Kidney epithelial cell (primary cell): ENCODE data around the gene RASGRF2. TPM values are rescaled to one million over a fixed set of nuclear protein-coding genes. Genes with fewer than 3 reads are reported as not detected.

ENCODE experiments used
- DNase-seq: peaks from one replicate; pipeline ENCODE4 v3.0.0-alpha.2; 2010; ENCODE audit warnings: low read depth
- H3K27me3 ChIP-seq: 2 replicates; pipeline ENCODE4 v1.6.0; 2011; ENCODE audit warnings: low read length; ENCODE audit not compliant: control insufficient read depth, insufficient read depth
- H3K36me3 ChIP-seq: 2 replicates; pipeline ENCODE4 v1.5.1; 2011; ENCODE audit warnings: low read length; ENCODE audit not compliant: control insufficient read depth, insufficient read depth
- H3K4me3 ChIP-seq: 2 replicates; pipeline ENCODE4 v1.5.1; 2011; ENCODE audit warnings: low read depth, mild to moderate bottlenecking, control low read depth, low read length
- CTCF ChIP-seq: IDR thresholded peaks from 2 replicates; pipeline ENCODE4 v1.5.1; 2011; ENCODE audit warnings: mild to moderate bottlenecking, moderate library complexity, low read length, control low read depth, inconsistent platforms; ENCODE audit not compliant: insufficient read depth, poor library complexity, severe bottlenecking
- total RNA-seq: library from RNA; depleted of rRNA; stranded (reverse); fragments of >200 nt; gene quantifications from 2 replicates; pipeline ENCODE4 v1.2.3, GENCODE V29; 2015

Gene RASGRF2
- total RNA-seq, 1 donor from 2014 or later, result 5.8 TPM

GRCh38 chr5:80937584-80938356 is 22.4 kb upstream of the RASGRF2 start:
- H3K27me3 ChIP-seq, result no peaks in the 10 kb centered on the region
- H3K36me3 ChIP-seq, result no peaks in the 10 kb centered on the region
- H3K4me3 ChIP-seq, result no peak overlapping the region
- DNase-seq, result no peak
- no peak for TF ChIP-seq CTCF

DNA sequence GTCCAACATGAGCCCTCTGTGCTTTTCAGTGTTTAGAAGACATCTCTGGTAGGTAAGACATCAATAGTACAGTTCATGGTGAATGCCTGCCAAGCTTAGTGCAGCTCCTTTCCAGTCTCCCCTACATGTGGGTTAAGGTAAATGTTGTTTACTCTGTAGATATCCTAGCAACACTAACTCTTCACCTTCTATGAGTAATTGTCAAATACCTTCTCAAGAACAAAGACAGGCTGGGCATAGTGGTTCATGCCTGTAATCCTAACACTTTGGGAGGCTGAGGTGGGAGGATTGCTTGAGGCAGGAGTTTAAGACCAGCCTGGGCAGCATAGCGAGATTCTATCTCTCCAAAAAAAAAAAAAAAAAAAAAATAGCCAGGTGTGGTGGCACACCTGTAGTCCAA is 18.7 kb upstream of the RASGRF2 start:
- Histone ChIP-seq H3K27me3 (no peaks in the 10 kb centered on the region), H3K36me3 (no peaks in the 10 kb centered on the region), H3K4me3 (no peak overlapping the region)
- DNase-seq, result no peak
- TF ChIP-seq CTCF, result no peak

- Histone ChIP-seq H3K36me3 (no peaks in the 10 kb centered on the region), H3K27me3 (no peaks in the 10 kb centered on the region), H3K4me3 (no peak overlapping the region)
- TF ChIP-seq CTCF, result no peak
- DNase-seq, result no peak
Observed at GRCh38 chr5:80951366-80951765, 8.8 kb upstream of the RASGRF2 start.

DNA sequence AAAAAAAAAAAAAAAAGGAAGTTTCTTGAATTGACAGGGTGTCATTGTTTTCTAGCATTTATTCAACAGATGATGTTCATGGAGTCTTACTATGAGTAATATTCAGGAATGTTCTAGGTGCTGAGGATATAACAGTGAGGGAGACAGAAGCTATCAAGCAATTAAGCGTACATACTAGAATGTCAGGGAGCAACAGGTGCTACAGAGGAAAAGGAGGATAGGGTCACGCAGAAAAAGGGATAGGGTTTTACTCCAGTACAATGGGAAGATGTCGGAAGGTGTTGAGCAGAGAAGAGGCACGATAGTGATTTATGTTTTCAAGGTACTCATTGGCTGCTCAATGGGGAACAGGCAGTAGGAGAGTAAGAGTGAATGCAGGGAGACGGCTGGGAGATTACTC is 6.6 kb upstream of the RASGRF2 start:
- no peaks in the 10 kb centered on the region for H3K36me3 ChIP-seq
- no peaks in the 10 kb centered on the region for H3K27me3 ChIP-seq
- TF ChIP-seq CTCF, result no peak
- DNase-seq, result no peak
- no peak overlapping the region for H3K4me3 ChIP-seq

DNA sequence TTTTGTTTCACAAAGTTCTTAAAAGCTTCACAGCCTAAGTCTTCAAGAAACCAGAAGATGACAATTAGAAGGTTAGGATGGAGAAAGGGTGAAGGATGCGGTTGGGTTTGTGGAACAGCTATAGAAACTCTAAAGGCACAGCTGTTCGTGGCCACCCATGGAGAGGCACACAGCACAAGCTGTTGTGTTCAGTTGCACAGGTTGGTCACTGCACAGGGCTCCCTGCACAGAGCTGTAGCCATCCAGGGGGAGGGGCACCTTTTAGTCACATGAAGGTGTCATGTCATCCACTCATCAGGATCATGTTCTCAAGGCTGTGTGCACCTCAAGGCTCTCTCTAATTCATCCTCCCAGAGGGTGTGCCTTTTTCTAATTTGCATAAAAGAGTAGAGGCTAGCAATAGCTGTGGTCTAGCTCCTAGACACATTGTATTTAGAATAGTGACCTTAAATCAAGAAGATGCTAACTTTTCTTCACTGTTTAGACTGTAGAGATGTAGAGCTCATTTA is 5.0 kb upstream of the RASGRF2 start:
- no peak for DNase-seq
- Histone ChIP-seq H3K4me3 (no peak overlapping the region), H3K36me3 (no peaks in the 10 kb centered on the region), H3K27me3 (peaks cover 4% of the 10 kb centered on the region)
- no peak for TF ChIP-seq CTCF

DNA sequence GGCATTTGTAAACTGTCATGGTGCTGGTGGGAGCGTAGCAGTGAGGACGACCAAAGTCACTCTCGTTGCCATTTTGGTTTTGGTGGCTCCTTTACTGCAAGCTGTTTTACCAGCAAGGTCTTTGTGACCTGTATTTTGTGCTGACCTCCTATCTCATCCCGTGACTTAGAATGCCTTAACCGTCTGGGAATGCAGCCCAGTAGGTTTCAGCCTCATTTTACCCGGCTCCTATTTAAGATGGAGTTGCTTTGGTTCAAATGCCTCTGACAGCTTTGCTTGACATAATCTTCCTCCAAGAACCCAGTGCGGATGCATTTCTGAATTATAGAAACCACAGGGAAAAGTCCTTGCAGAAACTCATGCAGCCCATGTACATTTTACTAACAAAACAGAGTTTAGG is 3.9 kb upstream of the RASGRF2 start:
- no peak for DNase-seq
- Histone ChIP-seq H3K36me3 (no peaks in the 10 kb centered on the region), H3K27me3 (peaks cover 4% of the 10 kb centered on the region), H3K4me3 (no peak overlapping the region)
- no peak for TF ChIP-seq CTCF
